OCI-LY7 (cell line): Measurements from ENCODE around the gene ZNF441. TPM values are rescaled to one million over a fixed set of nuclear protein-coding genes. Genes with fewer than 3 reads are reported as not detected.
"Not testable (repeated sequence)": the region's sequence is repeated elsewhere in the genome, so short reads cannot be mapped to it uniquely, and the experiment has no call there.

ENCODE experiments used
- BruUV-seq: library from RNA; stranded (reverse); fragments of 400-500 nt; replicated peaks from 2 replicates; lab custom pipeline; 2021; lab: Mats Ljungman, UMichigan
- CTCF ChIA-PET: fragments of 300-600 bp; sonication (Branson Sonifier 250); formaldehyde crosslinking; loops from one replicate; lab custom pipeline; 2022; ENCODE audit warnings: antibody characterized with exemption; ENCODE audit not compliant: unreplicated experiment; lab: Charles Lee
- POLR2A ChIA-PET: fragments of 300-600 bp; sonication (Branson Sonifier 250); formaldehyde crosslinking; loops from one replicate; lab custom pipeline; 2022; ENCODE audit warnings: antibody characterized with exemption; lab: Charles Lee
- DNase-seq: peaks from one replicate; pipeline ENCODE4 v3.0.0-alpha.2; 2015; ENCODE audit warnings: low spot score
- H2AFZ ChIP-seq: fragments of 200-600 bp; sonication (generic), shearing (Covaris generic); 2 replicates; pipeline ENCODE4 v1.6.1; 2014; ENCODE audit warnings: mild to moderate bottlenecking, antibody characterized with exemption, low read length, moderate library complexity
- H3K27ac ChIP-seq: fragments of 200-600 bp; sonication (generic); 2 replicates; pipeline ENCODE4 v1.5.1; 2014; ENCODE audit warnings: mixed run types, low read depth, mild to moderate bottlenecking, moderate library complexity, low read length, inconsistent platforms; ENCODE audit not compliant: poor library complexity, severe bottlenecking
- H3K36me3 ChIP-seq: fragments of 200-600 bp; sonication (generic); 2 replicates; pipeline ENCODE4 v1.6.1; 2014; ENCODE audit warnings: mild to moderate bottlenecking, antibody characterized with exemption, low read length, moderate library complexity, mixed read lengths; ENCODE audit not compliant: insufficient read depth
- H3K4me1 ChIP-seq: fragments of 200-600 bp; sonication (generic); 2 replicates; pipeline ENCODE4 v1.5.1; 2014; ENCODE audit warnings: mild to moderate bottlenecking, low read length; ENCODE audit not compliant: insufficient read depth, poor library complexity, severe bottlenecking
- H3K4me2 ChIP-seq: fragments of 200-600 bp; sonication (generic); 2 replicates; pipeline ENCODE4 v1.6.1; 2014; ENCODE audit warnings: mild to moderate bottlenecking, low read length
- H3K4me3 ChIP-seq: fragments of 200-600 bp; sonication (generic); 2 replicates; pipeline ENCODE4 v1.5.1; 2014; ENCODE audit warnings: mild to moderate bottlenecking, low read depth, low read length; ENCODE audit not compliant: poor library complexity, severe bottlenecking
- H3K79me2 ChIP-seq: fragments of 200-600 bp; sonication (generic); 2 replicates; pipeline ENCODE4 v1.6.1; 2016; ENCODE audit warnings: low read depth, mild to moderate bottlenecking, low read length, moderate library complexity, mixed read lengths; ENCODE audit not compliant: insufficient read depth
- H3K9me2 ChIP-seq: fragments of 200-600 bp; sonication (generic); 2 replicates; pipeline ENCODE4 v1.6.1; 2016; ENCODE audit warnings: mild to moderate bottlenecking, low read length, mixed read lengths; ENCODE audit not compliant: insufficient read depth
- H3K9me3 ChIP-seq: fragments of 200-600 bp; sonication (generic); 2 replicates; pipeline ENCODE4 v1.6.1; 2014; ENCODE audit warnings: mild to moderate bottlenecking, mixed run types, low read length, mixed read lengths
- H4K20me1 ChIP-seq: fragments of 200-600 bp; sonication (generic); 2 replicates; pipeline ENCODE4 v1.6.1; 2014; ENCODE audit warnings: mild to moderate bottlenecking, antibody characterized with exemption, low read length, moderate library complexity, mixed read lengths; ENCODE audit not compliant: insufficient read depth
- CTCF ChIP-seq: fragments of 200-600 bp; sonication (generic); conservative IDR thresholded peaks from 2 replicates; pipeline ENCODE4 v1.5.1; 2014; ENCODE audit warnings: mild to moderate bottlenecking, antibody characterized with exemption, low read length, moderate library complexity, mixed read lengths
- EZH2phosphoT487 ChIP-seq: fragments of 200-600 bp; sonication (generic); IDR thresholded peaks from 2 replicates; pipeline ENCODE4 v1.6.1; 2018; ENCODE audit warnings: low read depth, borderline replicate concordance, mild to moderate bottlenecking, mixed run types, antibody characterized with exemption, low read length, moderate library complexity, mixed read lengths
- intact Hi-C: fragments of 100-400 bp; cut with micrococcal nuclease; formaldehyde crosslinking; loops from one replicate; pipeline ENCODE4 v1.10.0; 2022; ENCODE audit not compliant: unreplicated experiment
- total RNA-seq, 2 experiments: library from RNA; depleted of rRNA in 1 of 2; stranded (reverse); fragments of >200 nt in 1 of 2; shearing (Covaris generic) in 1 of 2; gene quantifications; 2 replicates each; pipeline ENCODE4 v1.2.3, GENCODE V29; 2014 to 2022

The ZNF441 gene
- total RNA-seq, 2 experiments from 2014 or later: 8.4 to 14.5 TPM

- intact Hi-C loops, H3K9me2 ChIP-seq, DNase-seq, H4K20me1 ChIP-seq, CTCF ChIA-PET, H3K27ac ChIP-seq, H3K4me3 ChIP-seq, H3K4me2 ChIP-seq, H3K79me2 ChIP-seq, H2AFZ ChIP-seq, BruUV-seq: not testable (repeated sequence)
- peaks cover 13% of the 10 kb centered on the region; the same call in 1 of the 2 replicates for H3K9me3 ChIP-seq
- H3K4me1 ChIP-seq: peaks cover 11% of the 10 kb centered on the region
- POLR2A ChIA-PET: interaction anchor here (0.6 to 0.7 kb wide), 2 partner anchors 39 to 875 kb away, joined by 3 to 5 read pairs; no protein-coding TSS in a partner anchor
- TF ChIP-seq CTCF: peak; percentile 50
- H3K36me3 ChIP-seq: peaks cover 15% of the 10 kb centered on the region; the same call in 1 of the 2 replicates
These were observed 4.7 kb downstream of the ZNF441 start for GRCh38 chr19:11771520-11771919.

GRCh38 chr19:11776669-11777068, 9.9 kb downstream of the ZNF441 start:
- not testable (repeated sequence) for BruUV-seq

GRCh38 chr19:11780431-11781020, 13.7 kb downstream of the ZNF441 start:
- no peak for DNase-seq
- no peak for TF ChIP-seq CTCF
- no peak for TF ChIP-seq EZH2phosphoT487
- Histone ChIP-seq H2AFZ (no peak overlapping the region), H3K4me1 (no peaks in the 10 kb centered on the region), H3K9me3 (peaks cover 20% of the 10 kb centered on the region; the same call in 1 of the 2 replicates), H3K4me3 (no peak overlapping the region), H3K36me3 (peaks cover 63% of the 10 kb centered on the region), H4K20me1 (no peaks in the 10 kb centered on the region), H3K9me2 (no peaks in the 10 kb centered on the region), H3K4me2 (no peak overlapping the region), H3K79me2 (no peaks in the 10 kb centered on the region), H3K27ac (no peak overlapping the region)
- no TSS peak for BruUV-seq
- CTCF ChIA-PET: no interaction called here
- intact Hi-C loops: no loop called here
- POLR2A ChIA-PET: no interaction called here

More at GRCh38 chr19:11776669-11777068, 9.9 kb downstream of the ZNF441 start:
- H3K9me3 ChIP-seq, H3K9me2 ChIP-seq, H3K4me1 ChIP-seq, DNase-seq, H3K79me2 ChIP-seq, CTCF ChIA-PET, H3K4me2 ChIP-seq, H2AFZ ChIP-seq, POLR2A ChIA-PET, H3K4me3 ChIP-seq, intact Hi-C loops, H4K20me1 ChIP-seq, H3K27ac ChIP-seq: not testable (repeated sequence)
- H3K36me3 ChIP-seq: peaks cover 43% of the 10 kb centered on the region
